ENCODE data around the gene NAALAD2.

GRCh38 chr11:90135016-90135415 lies 553 bp downstream of the NAALAD2 start:
- no peak for TF ChIP-seq POLR2A (IDR thresholded peaks at IDR 0.05; ENCODE audit: low read depth, low read length)
- TF ChIP-seq TAF1 (IDR thresholded peaks at IDR 0.05; ENCODE audit: borderline replicate concordance, low read depth, low read length): no peak
- no peak for TF ChIP-seq POLR2AphosphoS5 (IDR thresholded peaks at IDR 0.05; ENCODE audit: low read depth, low read length)

Data from GM12892 (cell line).